Kasumi-1 (cell line): Measurements from ENCODE around the gene DDX1.
"Not testable (repeated sequence)": the region's sequence is repeated elsewhere in the genome, so short reads cannot be mapped to it uniquely, and the experiment has no call there.

ENCODE experiments used
- DNase-seq, 2 experiments: peaks; one replicate each; lab custom pipeline; 2025; lab: John Stamatoyannopoulos, UW

DDX1 gene

DNA sequence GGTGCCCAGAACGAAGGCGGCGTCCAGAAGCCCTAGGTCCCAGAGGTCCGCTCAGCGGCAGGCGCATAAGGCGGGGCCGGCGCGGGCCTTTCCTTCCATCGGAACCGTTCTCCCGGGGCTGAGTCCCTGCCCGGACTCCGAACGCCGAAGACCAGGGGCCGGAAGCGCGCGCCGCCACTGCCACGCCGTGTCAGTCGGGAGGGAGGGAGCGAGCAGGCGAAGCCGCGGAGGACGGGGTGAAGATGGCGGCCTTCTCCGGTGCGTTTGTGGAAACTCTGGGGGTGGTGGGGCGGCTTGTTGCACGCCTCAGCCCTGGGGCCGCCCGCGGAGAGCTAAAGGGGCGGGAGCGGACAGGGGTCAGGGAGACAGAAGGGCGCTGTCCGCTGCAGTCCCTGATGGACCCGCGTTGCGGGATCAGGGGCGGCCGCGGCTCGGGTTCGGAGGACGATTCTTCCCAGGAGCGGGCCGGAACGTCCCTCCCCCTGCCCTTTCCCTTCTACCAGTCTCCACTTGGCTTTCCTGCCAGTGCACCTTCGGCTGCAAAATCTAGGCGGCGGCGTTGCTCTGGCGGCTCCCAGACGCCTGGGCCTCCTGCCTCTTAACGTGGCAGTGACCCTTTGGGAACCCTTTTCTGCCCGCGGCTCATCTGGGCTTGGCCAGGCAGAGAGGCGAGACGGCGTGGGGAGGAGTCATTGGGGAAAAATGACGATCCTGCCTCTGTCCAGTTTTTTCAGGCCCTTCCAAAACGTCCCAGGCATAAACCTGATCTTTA, at the start of gene DDX1:
TSS of gene DDX1 (plus strand) at position 177 of the 772 bp plus-strand sequence. CDS start at position 243, 66 bp downstream.
- peak; percentile 75 to 83 for DNase-seq

DNA sequence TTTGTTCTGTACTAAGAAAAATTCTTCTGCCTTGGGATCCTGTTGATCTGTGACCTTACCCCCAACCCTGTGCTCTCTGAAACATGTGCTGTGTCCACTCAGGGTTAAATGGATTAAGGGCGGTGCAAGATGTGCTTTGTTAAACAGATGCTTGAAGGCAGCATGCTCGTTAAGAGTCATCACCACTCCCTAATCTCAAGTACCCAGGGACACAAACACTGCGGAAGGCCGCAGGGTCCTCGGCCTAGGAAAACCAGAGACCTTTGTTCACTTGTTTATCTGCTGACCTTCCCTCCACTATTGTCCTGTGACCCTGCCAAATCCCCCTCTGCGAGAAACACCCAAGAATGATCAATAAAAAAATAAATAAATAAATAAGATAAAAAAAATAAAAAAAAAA, 49.4 kb upstream of the DDX1 start:
- DNase-seq: not testable (repeated sequence)

- no peak for DNase-seq
Measured at GRCh38 chr2:15543053-15543452, 48.6 kb upstream of the DDX1 start.

DNA sequence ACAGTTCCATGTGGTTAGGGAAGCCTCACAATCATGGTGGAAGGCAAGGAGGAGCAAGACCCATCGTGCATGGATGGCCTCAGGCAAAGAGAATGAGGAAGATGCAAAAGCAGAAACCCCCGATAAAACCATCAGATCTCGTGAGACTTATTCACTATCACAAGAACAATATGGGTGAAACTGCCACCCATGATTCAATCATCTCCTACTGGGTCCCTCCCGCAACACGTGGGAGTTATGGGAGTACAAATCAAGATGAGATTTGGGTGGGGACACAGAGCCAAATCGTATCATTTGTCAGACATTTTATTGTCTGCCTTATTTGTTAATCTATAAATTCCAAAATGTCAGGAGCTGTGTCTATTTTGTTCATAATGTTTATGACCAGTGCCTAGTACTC, 48.1 kb upstream of the DDX1 start:
- DNase-seq: no peak

GRCh38 chr2:15544227-15544626, 47.4 kb upstream of the DDX1 start:
- DNase-seq: no peak

DNA sequence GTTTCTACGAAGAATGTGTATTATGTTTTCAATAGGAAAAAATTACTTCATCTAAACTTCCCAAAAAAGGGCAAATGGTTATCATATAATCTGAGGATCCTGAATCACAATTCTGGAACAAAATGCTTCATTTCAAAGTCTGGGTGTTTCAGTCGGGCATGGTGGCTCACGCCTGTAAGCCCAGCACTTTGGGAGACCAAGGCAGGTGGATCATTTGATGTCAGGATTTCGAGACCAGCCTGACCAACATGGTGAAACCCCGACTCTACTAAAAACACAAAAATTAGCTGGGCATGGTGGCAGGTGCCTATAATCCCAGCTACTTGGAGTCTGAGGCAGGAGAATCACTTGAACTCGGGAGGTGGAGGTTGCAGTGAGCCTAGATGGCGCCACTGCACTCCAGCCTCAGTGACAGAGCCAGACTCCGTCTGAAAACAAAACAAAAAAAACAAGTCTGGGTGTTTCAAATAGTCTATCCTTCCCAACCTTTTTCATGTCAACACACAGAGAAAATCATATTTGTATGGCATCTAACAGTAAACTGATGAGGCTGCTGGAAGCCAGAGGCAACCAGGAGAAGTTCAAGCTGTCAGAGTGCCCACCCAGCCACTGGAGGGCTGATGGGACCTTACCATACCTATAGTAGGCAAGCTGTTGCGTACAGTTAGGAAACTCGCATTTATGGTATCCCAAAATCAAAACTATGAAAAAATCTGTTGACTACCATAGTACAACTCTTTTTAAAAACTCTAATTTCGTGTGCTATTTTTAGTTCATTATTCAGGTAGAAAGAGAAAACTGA, 45.2 kb upstream of the DDX1 start:
- DNase-seq: peak in 1 of 2 experiments; percentile 3

DNA sequence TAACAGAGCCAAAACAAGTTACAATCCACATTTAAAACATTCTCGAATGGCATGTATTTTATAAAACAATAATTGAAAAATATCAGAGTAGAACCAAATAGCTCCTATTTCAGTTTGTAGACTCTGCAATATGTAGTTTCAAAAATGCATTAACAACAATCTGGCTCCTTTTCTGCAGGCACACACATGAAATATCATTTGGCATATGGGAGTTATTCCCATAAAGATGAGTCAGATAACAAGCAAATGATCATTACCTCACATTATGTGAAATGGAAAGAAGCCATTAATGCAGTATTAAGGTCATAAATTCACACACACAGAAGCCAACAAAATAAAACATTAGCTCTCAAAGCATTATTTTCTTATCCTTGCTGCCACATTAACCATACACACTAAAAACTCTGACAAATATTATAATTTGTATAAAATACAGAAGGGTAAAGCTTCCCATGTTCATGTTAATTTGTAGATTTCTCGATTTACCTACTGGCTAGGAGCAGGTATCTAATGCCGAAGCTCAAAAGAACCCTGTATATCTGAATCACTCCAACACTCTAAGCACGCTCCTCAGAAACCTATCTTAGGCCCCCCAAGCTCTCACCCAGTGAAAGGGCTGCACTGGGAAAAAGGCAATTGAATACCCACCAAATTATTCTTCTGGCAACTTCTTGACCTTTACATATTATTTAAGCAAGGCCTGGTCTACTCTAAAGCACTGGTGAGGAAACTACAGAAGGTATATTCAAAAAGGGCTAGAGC, 44.4 kb upstream of the DDX1 start:
- no peak for DNase-seq

DNA sequence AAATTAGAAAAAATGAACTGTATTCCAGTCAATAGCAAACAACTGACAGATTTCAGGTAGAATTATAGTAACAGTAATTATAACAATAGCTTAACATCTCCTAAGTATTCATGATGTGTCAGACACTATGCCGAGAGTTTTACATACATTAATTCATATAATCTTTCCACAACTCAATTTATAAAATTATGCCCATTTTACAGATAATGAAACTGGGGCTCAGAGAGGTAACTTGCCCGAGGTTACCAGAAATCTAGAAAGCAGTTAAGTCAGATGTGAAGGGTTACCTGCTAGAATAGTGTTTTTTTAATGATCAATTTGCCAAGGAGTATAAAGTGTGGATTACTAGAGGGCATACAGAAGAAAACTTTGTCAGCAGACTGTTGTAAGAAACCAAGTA, 42.7 kb upstream of the DDX1 start:
- no peak for DNase-seq

- no peak for DNase-seq
Measured at GRCh38 chr2:15553519-15553918, 38.1 kb upstream of the DDX1 start.

DNA sequence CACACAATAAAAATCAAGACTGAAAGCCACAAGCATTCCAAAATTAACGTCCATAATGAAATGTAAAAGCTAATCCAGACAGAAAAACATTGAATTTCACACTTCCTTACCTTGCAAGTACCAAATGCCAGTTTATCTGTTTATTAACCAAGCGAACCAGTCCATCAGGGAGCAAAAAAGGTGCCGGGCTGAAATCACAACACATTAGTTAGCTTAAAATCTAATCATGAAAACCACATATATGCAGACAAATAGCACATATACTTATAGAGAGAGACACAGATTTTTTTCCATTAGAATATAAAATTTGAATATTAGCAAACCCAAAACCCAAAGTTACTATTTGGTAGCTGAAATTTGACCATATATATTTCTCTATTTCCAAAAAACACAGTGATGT, 37.7 kb upstream of the DDX1 start:
- DNase-seq: no peak

DNA sequence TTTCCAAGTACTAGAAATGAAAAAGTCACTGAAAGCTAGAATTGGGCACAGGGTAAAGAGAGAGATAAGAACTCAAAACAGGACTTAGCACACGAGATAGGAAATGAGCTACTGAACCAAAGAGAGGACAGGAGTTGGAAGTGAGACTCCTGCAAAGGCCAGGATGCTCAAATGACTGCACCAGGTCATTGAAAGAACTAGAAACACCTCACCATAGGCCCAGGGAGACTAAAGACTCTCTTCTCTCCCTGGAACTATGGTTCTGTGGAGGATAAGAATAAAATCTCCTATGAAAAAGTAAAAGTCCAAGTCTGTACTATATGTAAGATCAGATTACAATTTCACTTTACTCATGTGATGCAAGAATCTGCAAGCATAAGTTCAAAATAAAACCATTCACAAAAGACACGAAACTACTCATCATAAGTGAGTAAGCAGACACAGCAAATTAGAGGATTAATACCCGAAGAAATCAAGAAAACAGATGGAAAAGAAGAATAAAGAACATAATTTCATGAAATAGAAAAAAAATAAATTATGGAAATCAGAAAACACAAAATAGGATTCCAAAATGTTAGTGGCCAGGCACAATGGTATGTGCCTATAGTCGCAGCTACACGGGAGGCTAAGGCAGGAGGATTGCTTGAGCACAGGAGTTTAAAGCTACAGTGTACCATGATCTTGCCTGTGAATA, 37.0 kb upstream of the DDX1 start:
- DNase-seq: no peak

- DNase-seq: no peak
Measured at GRCh38 chr2:15555760-15556193, 35.9 kb upstream of the DDX1 start.

- no peak for DNase-seq
Measured at GRCh38 chr2:15556311-15556930, 35.2 kb upstream of the DDX1 start.

- no peak for DNase-seq
Measured at GRCh38 chr2:15557887-15558311, 33.8 kb upstream of the DDX1 start.

GRCh38 chr2:15559379-15560139, 32.1 kb upstream of the DDX1 start:
- no peak for DNase-seq

- DNase-seq: peak; percentile 33 to 39
Measured at GRCh38 chr2:15560140-15560987, 31.3 kb upstream of the DDX1 start.

- peak; percentile 89 to 92 for DNase-seq
Measured at GRCh38 chr2:15560988-15561573, 30.6 kb upstream of the DDX1 start, which contains the start of gene NBAS. TSS of gene NBAS (minus strand) at chr2:15561334. CDS start at chr2:15561304, 30 bp downstream.

GRCh38 chr2:15561574-15562344, 29.9 kb upstream of the DDX1 start:
- DNase-seq: peak; percentile 66 to 80
